WTC11 (cell line): ENCODE results near the gene LRRC23. TPM values are rescaled to one million over a fixed set of nuclear protein-coding genes. Genes with fewer than 3 reads are reported as not detected.

ENCODE experiments used
- ATAC-seq: fragments of 200-7000 bp; cut with Tn5 transposase; 2 replicates; pipeline ENCODE4 v1.10.0; 2021; ENCODE audit warnings: mild to moderate bottlenecking, moderate library complexity
- CTCF ChIA-PET: fragments of 300-600 bp; sonication (Branson Sonifier 250); formaldehyde crosslinking; loops from one replicate; lab custom pipeline; 2021; ENCODE audit warnings: antibody characterized with exemption; lab: Charles Lee
- POLR2A ChIA-PET: fragments of 350-600 bp; sonication (Branson Sonifier 250); formaldehyde crosslinking; loops from one replicate; lab custom pipeline; 2021; ENCODE audit warnings: antibody characterized with exemption; lab: Charles Lee
- DNase-seq: peaks from one replicate; pipeline ENCODE4 v3.0.0; 2021; ENCODE audit warnings: low spot score
- H3K27ac Mint-ChIP-seq: 2 replicates; pipeline ENCODE4 v1.8.0; 2021; ENCODE audit warnings: mixed read lengths
- H3K27me3 Mint-ChIP-seq: 2 replicates; pipeline ENCODE4 v1.8.0; 2021; ENCODE audit warnings: low read depth, mild to moderate bottlenecking, moderate library complexity, mixed read lengths
- H3K36me3 Mint-ChIP-seq: 2 replicates; pipeline ENCODE4 v1.8.0; 2021; ENCODE audit warnings: mixed read lengths
- H3K4me1 Mint-ChIP-seq: 2 replicates; pipeline ENCODE4 v1.8.0; 2022; ENCODE audit warnings: mixed read lengths
- H3K4me3 Mint-ChIP-seq: 2 replicates; pipeline ENCODE4 v1.8.0; 2021; ENCODE audit warnings: mild to moderate bottlenecking, moderate library complexity, mixed read lengths
- H3K9me3 Mint-ChIP-seq: 2 replicates; pipeline ENCODE4 v1.8.0; 2021; ENCODE audit warnings: mixed read lengths
- FOXP1 ChIP-seq: sonication (generic); formaldehyde crosslinking; IDR thresholded peaks from 2 replicates; pipeline ENCODE4 v1.8.0; 2022; ENCODE audit warnings: missing genetic modification reagents, mild to moderate bottlenecking, moderate library complexity, borderline replicate concordance
- ZMAT4 ChIP-seq: fragments of 250-450 bp; sonication (Bioruptor Pico); IDR thresholded peaks from 2 replicates; pipeline ENCODE4 v1.9.0; 2021; ENCODE audit warnings: mild to moderate bottlenecking
- ZNF121 ChIP-seq: sonication (generic); formaldehyde crosslinking; IDR thresholded peaks from 2 replicates; pipeline ENCODE4 v1.8.0; 2023; ENCODE audit warnings: missing genetic modification reagents
- ZNF263 ChIP-seq: sonication (generic); formaldehyde crosslinking; IDR thresholded peaks from 2 replicates; pipeline ENCODE4 v1.8.1; 2022; ENCODE audit warnings: low read depth, mild to moderate bottlenecking, moderate library complexity, missing genetic modification reagents
- ZNF416 ChIP-seq: fragments of 250-450 bp; sonication (Bioruptor Pico); IDR thresholded peaks from 2 replicates; pipeline ENCODE4 v1.9.0; 2021; ENCODE audit warnings: mild to moderate bottlenecking, inconsistent platforms
- ZNF423 ChIP-seq: fragments of 250-450 bp; sonication (Bioruptor Pico); IDR thresholded peaks from 2 replicates; pipeline ENCODE4 v2.1.2; 2022; ENCODE audit warnings: mild to moderate bottlenecking, moderate library complexity
- ZNF532 ChIP-seq: fragments of 250-450 bp; sonication (Bioruptor Pico); IDR thresholded peaks from 2 replicates; pipeline ENCODE4 v1.9.0; 2021; ENCODE audit warnings: mild to moderate bottlenecking, borderline replicate concordance
- total RNA-seq: library from RNA; stranded (reverse); gene quantifications from 3 replicates; pipeline ENCODE4 v1.2.3, GENCODE V29; 2021
- TF ChIP-seq, protein P1 (sequence below): fragments of 250-450 bp; sonication (Bioruptor Pico); IDR thresholded peaks from 2 replicates; pipeline ENCODE4 v1.9.0; 2021; ENCODE audit warnings: mild to moderate bottlenecking

The LRRC23 gene
- total RNA-seq, 1 experiment from 2014 or later: 3.1 TPM

DNA sequence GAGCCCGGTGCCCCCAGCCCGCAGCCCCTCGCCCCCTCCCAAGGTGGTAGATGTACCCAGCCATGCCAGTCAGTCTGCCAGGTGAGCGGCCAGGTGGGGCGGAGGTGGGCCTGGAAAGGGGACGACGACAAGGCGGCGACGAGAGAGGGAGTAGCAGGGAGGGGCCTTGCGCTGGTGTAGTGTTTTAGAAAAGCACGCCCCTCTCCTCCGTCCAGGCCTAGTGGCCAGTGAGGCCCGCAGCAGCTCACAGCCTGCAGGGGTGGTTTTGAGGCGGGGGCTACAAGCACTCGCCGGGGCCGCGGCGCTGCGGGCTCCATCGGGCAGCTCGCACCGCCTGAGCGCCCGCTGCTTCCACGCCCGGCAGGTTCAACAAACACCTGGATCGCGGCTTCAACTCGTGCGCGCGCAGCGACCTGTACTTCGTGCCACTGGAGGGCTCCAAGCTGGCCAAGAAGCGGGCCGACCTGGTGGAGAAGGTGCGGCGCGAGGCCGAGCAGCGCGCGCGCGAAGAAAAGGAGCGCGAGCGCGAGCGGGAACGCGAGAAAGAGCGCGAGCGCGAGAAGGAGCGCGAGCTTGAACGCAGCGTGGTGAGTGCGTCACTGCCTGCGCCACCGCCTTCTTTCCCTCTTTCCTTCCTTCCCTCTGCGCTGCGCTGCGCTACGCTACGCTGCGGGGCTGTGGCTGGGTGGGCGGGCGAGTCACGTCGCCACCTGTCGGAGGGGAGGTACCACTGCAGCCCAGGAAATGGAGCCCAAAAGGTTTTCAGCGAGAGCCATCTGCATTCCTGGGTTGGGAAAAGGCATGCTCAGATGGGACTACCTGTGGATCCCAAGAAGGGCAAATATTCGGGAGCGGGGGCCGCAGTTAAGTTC is 33.1 kb downstream of the LRRC23 start (continued):
- TF ChIP-seq ZNF263 (CRISPR knock-in tag) (no peak), ZNF423 (CRISPR knock-in tag) (no peak)
- TF ChIP-seq, all 79 proteins: peak for 54

DNA sequence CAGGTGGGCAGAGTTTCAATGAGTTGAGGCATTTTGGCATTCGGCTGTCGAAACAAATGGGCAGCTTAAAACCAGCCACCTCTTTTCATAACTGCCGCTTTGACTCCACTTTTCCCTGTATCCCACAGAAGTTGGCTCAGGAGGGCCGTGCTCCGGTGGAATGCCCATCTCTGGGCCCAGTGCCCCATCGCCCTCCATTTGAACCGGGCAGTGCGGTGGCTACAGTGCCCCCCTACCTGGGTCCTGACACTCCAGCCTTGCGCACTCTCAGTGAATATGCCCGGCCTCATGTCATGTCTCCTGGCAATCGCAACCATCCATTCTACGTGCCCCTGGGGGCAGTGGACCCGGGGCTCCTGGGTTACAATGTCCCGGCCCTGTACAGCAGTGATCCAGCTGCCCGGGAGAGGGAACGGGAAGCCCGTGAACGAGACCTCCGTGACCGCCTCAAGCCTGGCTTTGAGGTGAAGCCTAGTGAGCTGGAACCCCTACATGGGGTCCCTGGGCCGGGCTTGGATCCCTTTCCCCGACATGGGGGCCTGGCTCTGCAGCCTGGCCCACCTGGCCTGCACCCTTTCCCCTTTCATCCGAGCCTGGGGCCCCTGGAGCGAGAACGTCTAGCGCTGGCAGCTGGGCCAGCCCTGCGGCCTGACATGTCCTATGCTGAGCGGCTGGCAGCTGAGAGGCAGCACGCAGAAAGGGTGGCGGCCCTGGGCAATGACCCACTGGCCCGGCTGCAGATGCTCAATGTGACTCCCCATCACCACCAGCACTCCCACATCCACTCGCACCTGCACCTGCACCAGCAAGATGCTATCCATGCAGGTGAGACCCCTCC is 34.0 kb downstream of the LRRC23 start:
- H3K27ac Mint-ChIP-seq: peak overlapping the region; percentile 97
- CTCF ChIA-PET: interaction anchor here (0.9 to 6.9 kb wide), 15 partner anchors 7 to 175 kb away, joined by 3 to 93 read pairs (median 9); partner anchors contain the start of genes ATN1, CDCA3, ENO2 and LPCAT3
- H3K36me3 Mint-ChIP-seq: peaks cover 36% of the 10 kb centered on the region
- POLR2A ChIA-PET: interaction anchor here (1.0 to 4.3 kb wide), 12 partner anchors 8 to 173 kb away, joined by 3 to 44 read pairs (median 6); partner anchors contain the start of genes CDCA3, LPCAT3, SPSB2 and USP5
- no peak for ATAC-seq
- no peak for TF ChIP-seq FOXP1
- 0 out of 2 replicates have a peak, but pooled peaks have one; percentile 44 for TF ChIP-seq ZMAT4 (CRISPR knock-in tag)
- TF ChIP-seq ZNF532 (CRISPR knock-in tag): no peak
- TF ChIP-seq, protein P1, sequence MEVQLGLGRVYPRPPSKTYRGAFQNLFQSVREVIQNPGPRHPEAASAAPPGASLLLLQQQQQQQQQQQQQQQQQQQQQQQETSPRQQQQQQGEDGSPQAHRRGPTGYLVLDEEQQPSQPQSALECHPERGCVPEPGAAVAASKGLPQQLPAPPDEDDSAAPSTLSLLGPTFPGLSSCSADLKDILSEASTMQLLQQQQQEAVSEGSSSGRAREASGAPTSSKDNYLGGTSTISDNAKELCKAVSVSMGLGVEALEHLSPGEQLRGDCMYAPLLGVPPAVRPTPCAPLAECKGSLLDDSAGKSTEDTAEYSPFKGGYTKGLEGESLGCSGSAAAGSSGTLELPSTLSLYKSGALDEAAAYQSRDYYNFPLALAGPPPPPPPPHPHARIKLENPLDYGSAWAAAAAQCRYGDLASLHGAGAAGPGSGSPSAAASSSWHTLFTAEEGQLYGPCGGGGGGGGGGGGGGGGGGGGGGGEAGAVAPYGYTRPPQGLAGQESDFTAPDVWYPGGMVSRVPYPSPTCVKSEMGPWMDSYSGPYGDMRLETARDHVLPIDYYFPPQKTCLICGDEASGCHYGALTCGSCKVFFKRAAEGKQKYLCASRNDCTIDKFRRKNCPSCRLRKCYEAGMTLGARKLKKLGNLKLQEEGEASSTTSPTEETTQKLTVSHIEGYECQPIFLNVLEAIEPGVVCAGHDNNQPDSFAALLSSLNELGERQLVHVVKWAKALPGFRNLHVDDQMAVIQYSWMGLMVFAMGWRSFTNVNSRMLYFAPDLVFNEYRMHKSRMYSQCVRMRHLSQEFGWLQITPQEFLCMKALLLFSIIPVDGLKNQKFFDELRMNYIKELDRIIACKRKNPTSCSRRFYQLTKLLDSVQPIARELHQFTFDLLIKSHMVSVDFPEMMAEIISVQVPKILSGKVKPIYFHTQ: 0 out of 2 replicates have a peak, but pooled peaks have one; percentile 56
- TF ChIP-seq ZNF416: no peak
- H3K27me3 Mint-ChIP-seq: no peaks in the 10 kb centered on the region
- H3K4me3 Mint-ChIP-seq: peak overlapping the region; percentile 69
- DNase-seq: no peak
- peaks cover 34% of the 10 kb centered on the region for H3K4me1 Mint-ChIP-seq
- H3K9me3 Mint-ChIP-seq: no peaks in the 10 kb centered on the region

DNA sequence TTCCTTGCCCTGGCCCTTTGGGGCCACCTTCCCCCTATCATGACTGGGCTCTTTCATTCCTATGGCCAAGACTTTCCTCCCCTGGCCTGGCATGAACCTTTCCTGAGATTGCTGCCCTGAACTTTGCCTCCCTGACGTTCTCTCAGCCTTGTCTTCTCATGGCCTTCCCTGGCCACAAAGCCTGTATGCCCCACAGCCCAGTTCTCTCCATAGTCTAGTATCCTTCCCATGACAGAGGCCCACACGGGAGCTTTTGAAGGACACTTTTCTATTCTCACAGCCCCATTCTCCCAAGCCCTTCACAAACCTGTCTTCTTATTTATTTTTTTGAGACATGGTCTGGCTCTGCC is 34.5 kb downstream of the LRRC23 start:
- ChIA-PET POLR2A (interaction anchor here (0.7 to 4.3 kb wide), 4 partner anchors 13 to 77 kb away, joined by 3 to 44 read pairs (median 4); partner anchors contain the start of gene SPSB2), CTCF (interaction anchor here (1.1 to 6.9 kb wide), 5 partner anchors 13 to 79 kb away, joined by 3 to 93 read pairs (median 31); partner anchors contain the start of genes ATN1, LPCAT3 and SPSB2)
- no peak for ATAC-seq
- no peak for DNase-seq
- H3K4me1 Mint-ChIP-seq: peaks cover 34% of the 10 kb centered on the region
- H3K9me3 Mint-ChIP-seq: no peaks in the 10 kb centered on the region
- no peaks in the 10 kb centered on the region for H3K27me3 Mint-ChIP-seq
- H3K36me3 Mint-ChIP-seq: peaks cover 30% of the 10 kb centered on the region
- peak overlapping the region; percentile 69 for H3K4me3 Mint-ChIP-seq
- TF ChIP-seq ZNF121 (no peak), FOXP1 (0 out of 2 replicates have a peak, but pooled peaks have one; percentile 15), ZNF416 (0 out of 2 replicates have a peak, but pooled peaks have one; percentile 8)
- TF ChIP-seq, all 79 proteins: peak for 2
- peak overlapping the region; percentile 97 for H3K27ac Mint-ChIP-seq
